ENCODE results near the gene FPR1. TPM values are rescaled to one million over a fixed set of nuclear protein-coding genes. Genes with fewer than 3 reads are reported as not detected.

Gene FPR1
- 0.08 to 0.14 TPM (median 0.08 TPM) in 3 of 5 replicates, not detected in the others for total RNA-seq (2022; extraction: Qiagen RNA extraction; ENCODE audit: low read depth)

DNA sequence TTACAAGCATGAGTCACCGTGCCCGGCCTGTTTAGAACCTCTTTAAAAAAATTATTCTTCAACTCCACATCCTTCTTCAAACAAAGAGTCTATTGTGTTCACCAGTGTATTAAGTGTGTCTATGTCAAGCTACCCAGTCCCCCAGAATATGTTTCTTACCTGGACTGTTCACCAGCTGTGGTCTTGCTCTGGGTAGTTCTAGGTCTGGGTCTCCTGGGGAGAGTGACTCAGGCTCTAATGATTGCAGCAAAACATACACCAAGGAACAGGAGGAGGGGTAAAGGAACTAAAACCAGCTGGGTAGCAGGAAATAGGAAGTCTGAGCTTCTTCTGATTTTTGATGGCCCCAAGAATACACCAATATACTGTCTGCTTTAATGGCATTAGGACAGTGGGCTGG is at the start of gene FPR1:
Gene FPR1, minus strand, starts transcription at position 224 of the 400 bp plus-strand sequence. CDS start 4,884 bp downstream, outside the sequence.

DNA sequence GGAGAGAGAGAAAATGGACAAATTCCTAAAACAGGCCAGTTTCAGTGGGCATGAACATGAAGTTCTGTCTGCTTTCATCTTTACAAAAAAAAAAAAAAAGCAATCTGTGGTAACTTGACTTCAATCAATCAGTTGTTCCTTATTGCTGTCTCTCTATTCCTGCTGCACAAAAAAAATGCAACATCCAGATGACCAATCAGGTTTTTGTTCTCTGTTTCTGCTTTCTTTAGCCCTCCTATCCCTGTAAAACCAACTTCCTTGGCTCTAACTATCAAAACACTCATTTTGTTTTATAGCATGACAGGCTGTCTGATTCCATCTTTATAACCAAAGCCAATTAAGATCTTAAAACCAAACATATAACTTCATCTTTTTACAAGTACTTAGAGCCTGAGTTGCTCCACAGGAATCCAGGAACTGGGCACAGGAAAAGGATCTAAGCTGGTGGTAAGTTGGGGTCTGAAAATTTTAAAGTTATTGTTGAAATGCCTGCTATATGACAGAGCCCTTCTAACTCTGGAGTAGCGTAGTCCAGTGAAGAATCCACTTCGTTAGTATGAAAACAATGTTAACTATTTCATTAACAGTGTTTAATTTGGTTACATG is 43.3 kb upstream of the FPR1 start, which contains the start of gene FPR3:
Gene FPR3, plus strand, starts transcription at position 273 of the 606 bp plus-strand sequence. CDS start 28,592 bp downstream, outside the sequence.

DNA sequence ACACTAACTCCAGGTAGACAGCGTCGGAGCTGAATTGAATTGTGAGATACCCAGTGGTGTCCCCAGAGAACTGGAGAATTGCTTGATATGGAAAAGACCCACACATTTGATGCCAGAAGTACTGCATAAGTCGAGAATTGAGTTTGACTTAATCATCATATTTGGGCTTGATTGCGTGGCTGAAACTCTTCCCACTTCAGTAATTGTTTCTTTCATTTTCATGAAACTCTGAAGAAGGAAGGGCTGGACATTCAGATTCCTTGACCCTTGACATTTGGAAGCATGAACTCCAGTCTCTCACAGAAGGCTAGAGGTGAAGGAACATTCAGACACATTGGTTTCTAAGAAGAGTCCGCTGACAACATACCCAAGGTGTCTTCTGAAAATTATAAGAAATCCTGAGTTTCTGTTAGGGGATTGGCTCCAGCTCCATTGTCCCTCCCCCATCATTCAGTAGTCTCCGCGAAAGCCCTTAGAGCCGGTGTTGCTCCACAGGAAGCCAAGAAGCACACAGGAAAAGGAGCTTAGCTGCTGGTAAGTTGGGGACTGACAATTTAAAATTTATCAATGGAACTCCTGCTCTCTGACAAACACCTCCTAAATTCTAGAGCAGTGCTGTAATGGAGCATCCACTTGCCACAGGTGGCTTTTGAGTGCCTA is 9.1 kb upstream of the FPR1 start, which contains the start of gene FPR2:
Gene FPR2, plus strand, starts transcription at position 484 of the 660 bp plus-strand sequence. CDS start 7,479 bp downstream, outside the sequence.

Other genes with a start within 250 kb of the FPR1 start
- gene SIGLEC6, start 220.2 kb downstream of the FPR1 start, total RNA-seq (2022; extraction: Qiagen RNA extraction; ENCODE audit: low read depth): not detected in 5 replicates
- gene ZNF175, start 180.6 kb downstream of the FPR1 start, total RNA-seq (2022; extraction: Qiagen RNA extraction; ENCODE audit: low read depth): 2.6 to 5.5 TPM (median 4.4 TPM) in 5 replicates
- not detected in 5 replicates for gene SIGLEC5, start 121.5 kb downstream of the FPR1 start, total RNA-seq (2022; extraction: Qiagen RNA extraction; ENCODE audit: low read depth)
- gene SIGLEC14, start 105.1 kb downstream of the FPR1 start, total RNA-seq (2022; extraction: Qiagen RNA extraction; ENCODE audit: low read depth): 0.12 TPM in 1 of 5 replicates, not detected in the others
- gene SPACA6, start 58.5 kb downstream of the FPR1 start, total RNA-seq (2022; extraction: Qiagen RNA extraction; ENCODE audit: low read depth): 7.6 to 19.2 TPM (median 13.6 TPM) in 5 replicates
- gene HAS1, start 27.9 kb downstream of the FPR1 start, total RNA-seq (2022; extraction: Qiagen RNA extraction; ENCODE audit: low read depth): not detected in 5 replicates
- not detected in 5 replicates for gene FPR2, start 9.3 kb upstream of the FPR1 start, total RNA-seq (2022; extraction: Qiagen RNA extraction; ENCODE audit: low read depth)
- gene FPR3, start 43.3 kb upstream of the FPR1 start, total RNA-seq (2022; extraction: Qiagen RNA extraction; ENCODE audit: low read depth): not detected in 5 replicates
- 0.06 to 0.13 TPM in 2 of 5 replicates, not detected in the others for gene ZNF577, start 136.1 kb upstream of the FPR1 start, total RNA-seq (2022; extraction: Qiagen RNA extraction; ENCODE audit: low read depth)
- gene ZNF649, start 153.1 kb upstream of the FPR1 start, total RNA-seq (2022; extraction: Qiagen RNA extraction; ENCODE audit: low read depth): 0.12 to 0.25 TPM (median 0.19 TPM) in 4 of 5 replicates, not detected in the other
- gene ZNF613, start 175.6 kb upstream of the FPR1 start, total RNA-seq (2022; extraction: Qiagen RNA extraction; ENCODE audit: low read depth): 1.00 to 2.1 TPM (median 1.4 TPM) in 5 replicates
- gene ZNF350, start 235.0 kb upstream of the FPR1 start, total RNA-seq (2022; extraction: Qiagen RNA extraction; ENCODE audit: low read depth): 3.3 to 5.9 TPM (median 4.0 TPM) in 5 replicates

All from A549 treated with ZK216348 at 1 μM for 4 hours (cell line).